Upper lobe of right lung (tissue), 1 donor: ENCODE data around the gene ABLIM3. TPM values are rescaled to one million over a fixed set of nuclear protein-coding genes. Genes with fewer than 3 reads are reported as not detected.

Source experiments
- ATAC-seq: fragments of 200-7000 bp; cut with Tn5 transposase; one replicate; pipeline ENCODE4 v1.9.1; 2020; ENCODE audit warnings: mild to moderate bottlenecking, moderate library complexity
- DNase-seq: peaks from one replicate; pipeline ENCODE4 v3.0.0-alpha.2; 2020
- H3K27ac ChIP-seq: fragments of 200-600 bp; one replicate; pipeline ENCODE4 v1.8.0; 2022
- H3K27me3 ChIP-seq: fragments of 200-600 bp; one replicate; pipeline ENCODE4 v1.8.0; 2022; ENCODE audit warnings: mild to moderate bottlenecking
- H3K36me3 ChIP-seq: fragments of 200-600 bp; one replicate; pipeline ENCODE4 v1.8.0; 2022
- H3K4me1 ChIP-seq: fragments of 200-600 bp; one replicate; pipeline ENCODE4 v1.8.0; 2022
- H3K4me3 ChIP-seq: fragments of 200-600 bp; one replicate; pipeline ENCODE4 v1.8.0; 2022; ENCODE audit warnings: mild to moderate bottlenecking
- H3K9me3 ChIP-seq: fragments of 200-600 bp; one replicate; pipeline ENCODE4 v1.8.0; 2022
- intact Hi-C: fragments of 100-400 bp; cut with DNase I; formaldehyde crosslinking; loops from one replicate; pipeline ENCODE4 v1.11.0; 2022
- total RNA-seq: library from RNA; stranded (reverse); fragmentation: NEBNext Ultra II Directional; extraction: Animal tissue kit (Norgen Biotek cat#: 25700); gene quantifications from one replicate; pipeline ENCODE4 v1.2.1, GENCODE V29; 2021
- TF ChIP-seq, protein P1 (sequence below): fragments of 200-600 bp; IDR thresholded peaks from one replicate; pipeline ENCODE4 v1.8.0; 2022; ENCODE audit warnings: antibody characterized with exemption
- donor health status: DM: no; HTN: yes; CAD: no; lungs with severe emphysema.

Gene ABLIM3
- total RNA-seq, 1 donor from 2014 or later = 31.9 TPM

DNA sequence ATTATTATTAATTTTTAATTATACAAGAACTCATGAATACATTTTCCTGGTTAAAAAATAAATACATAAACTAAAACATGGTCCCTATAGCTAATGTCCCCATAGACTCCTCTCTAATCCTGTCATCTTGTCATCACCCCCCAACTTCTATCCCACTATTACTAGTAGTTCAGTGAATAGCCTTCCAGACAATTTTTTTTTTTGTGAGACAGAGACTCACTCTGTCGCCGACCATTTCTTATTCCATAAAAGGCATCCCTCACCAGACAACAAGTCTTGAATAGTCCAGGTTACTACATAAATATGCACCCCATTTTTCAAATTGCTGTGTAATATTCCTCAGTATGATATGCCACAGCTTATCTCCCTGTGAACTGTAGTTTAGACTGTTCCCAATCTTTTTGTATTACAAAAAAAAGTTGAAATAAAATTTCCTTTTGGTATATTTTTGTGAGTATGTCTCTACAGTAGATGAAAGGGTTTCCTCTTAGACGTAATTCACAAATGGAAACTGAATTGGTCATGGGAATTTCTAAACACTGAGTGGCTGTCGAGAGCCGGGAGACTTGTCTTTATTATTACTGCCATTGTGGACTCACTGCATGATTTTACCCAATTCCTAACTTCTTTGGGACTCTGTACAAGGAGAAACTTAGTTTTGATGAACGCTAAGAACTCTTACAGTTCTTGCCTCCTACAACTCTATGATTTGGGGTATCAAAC lies 6.4 kb upstream of the ABLIM3 start:
- Histone ChIP-seq H3K27me3 (no peaks in the 10 kb centered on the region), H3K4me3 (no peak overlapping the region), H3K4me1 (peaks cover 18% of the 10 kb centered on the region), H3K9me3 (no peaks in the 10 kb centered on the region), H3K36me3 (no peaks in the 10 kb centered on the region), H3K27ac (no peak overlapping the region)
- DNase-seq (no peak), ATAC-seq (no peak)
- intact Hi-C loops = no loop called here
- TF ChIP-seq, protein P1, sequence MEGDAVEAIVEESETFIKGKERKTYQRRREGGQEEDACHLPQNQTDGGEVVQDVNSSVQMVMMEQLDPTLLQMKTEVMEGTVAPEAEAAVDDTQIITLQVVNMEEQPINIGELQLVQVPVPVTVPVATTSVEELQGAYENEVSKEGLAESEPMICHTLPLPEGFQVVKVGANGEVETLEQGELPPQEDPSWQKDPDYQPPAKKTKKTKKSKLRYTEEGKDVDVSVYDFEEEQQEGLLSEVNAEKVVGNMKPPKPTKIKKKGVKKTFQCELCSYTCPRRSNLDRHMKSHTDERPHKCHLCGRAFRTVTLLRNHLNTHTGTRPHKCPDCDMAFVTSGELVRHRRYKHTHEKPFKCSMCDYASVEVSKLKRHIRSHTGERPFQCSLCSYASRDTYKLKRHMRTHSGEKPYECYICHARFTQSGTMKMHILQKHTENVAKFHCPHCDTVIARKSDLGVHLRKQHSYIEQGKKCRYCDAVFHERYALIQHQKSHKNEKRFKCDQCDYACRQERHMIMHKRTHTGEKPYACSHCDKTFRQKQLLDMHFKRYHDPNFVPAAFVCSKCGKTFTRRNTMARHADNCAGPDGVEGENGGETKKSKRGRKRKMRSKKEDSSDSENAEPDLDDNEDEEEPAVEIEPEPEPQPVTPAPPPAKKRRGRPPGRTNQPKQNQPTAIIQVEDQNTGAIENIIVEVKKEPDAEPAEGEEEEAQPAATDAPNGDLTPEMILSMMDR = no peak

DNA sequence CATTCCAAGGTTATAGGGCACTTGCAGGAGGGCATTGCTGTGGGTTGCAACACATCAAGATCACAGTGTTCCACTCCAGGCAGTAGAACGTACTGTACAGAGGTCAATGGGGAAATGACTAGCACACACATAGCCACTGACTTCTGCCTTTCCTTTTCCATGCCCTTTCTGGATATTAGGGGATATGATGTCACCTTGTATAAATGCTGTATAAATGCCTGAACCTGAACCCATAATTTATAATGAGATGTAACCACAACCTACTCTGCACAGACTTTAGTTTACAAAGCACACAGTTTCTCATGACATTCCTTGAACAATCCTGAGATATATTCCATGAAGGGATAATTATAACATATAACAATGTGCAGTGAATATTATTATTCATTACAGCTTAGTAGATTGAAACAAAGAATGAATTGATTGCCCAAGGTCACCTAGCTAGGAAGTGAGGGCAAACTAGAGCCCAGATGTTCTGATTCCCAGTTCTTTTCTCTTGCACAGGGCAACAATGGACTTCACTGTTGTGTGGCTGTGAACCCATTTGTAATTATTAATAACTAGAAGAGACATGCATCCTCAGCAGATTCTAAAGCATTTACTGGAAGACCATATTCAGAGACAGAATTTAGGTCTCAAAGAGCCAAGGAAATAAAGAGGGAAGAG lies 5.6 kb upstream of the ABLIM3 start:
- Histone ChIP-seq H3K4me3 (no peak overlapping the region), H3K27ac (no peak overlapping the region), H3K36me3 (no peaks in the 10 kb centered on the region), H3K4me1 (peaks cover 15% of the 10 kb centered on the region), H3K9me3 (no peaks in the 10 kb centered on the region), H3K27me3 (no peaks in the 10 kb centered on the region)
- DNase-seq (no peak), ATAC-seq (peak; percentile 79)
- intact Hi-C loops = no loop called here
- TF ChIP-seq, protein P1 = no peak

DNA sequence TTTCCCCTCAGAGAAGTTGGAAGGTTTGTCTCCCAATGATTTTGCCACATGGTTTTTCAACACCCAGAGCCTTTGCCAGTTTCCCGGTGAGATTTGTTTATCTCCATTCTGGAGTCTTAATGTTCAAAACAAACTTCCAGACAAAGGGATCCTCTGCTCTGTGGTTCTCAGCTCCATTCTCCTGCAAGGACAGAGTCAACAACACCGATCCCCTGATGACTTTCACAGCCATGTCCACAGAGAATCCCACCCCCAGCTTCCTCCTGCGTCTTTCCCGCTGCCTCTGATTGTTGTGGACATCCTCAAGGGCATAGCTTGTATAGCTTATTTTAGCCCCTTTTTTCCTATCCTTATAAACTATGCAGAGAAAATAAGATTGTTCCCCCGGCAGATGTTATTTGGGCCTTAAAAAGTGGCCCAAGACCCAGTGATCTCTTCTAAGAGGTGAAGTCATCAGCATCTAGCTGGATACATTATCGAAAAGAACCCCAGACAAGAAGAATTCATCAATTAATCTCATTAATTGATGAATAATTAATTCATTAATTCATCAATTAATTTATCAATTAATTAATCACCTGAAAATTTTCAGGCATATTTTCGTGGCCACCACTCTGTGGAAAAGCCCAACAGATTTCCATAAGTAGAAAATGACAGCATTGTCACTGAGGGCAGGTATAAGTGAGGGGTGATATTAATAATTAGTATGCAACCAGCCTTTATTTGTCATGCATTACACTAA lies 2.9 kb upstream of the ABLIM3 start:
- Histone ChIP-seq H3K27me3 (no peaks in the 10 kb centered on the region), H3K9me3 (no peaks in the 10 kb centered on the region), H3K27ac (no peak overlapping the region), H3K4me3 (no peak overlapping the region), H3K4me1 (peaks cover 22% of the 10 kb centered on the region), H3K36me3 (no peaks in the 10 kb centered on the region)
- intact Hi-C loops = no loop called here
- ATAC-seq = no peak
- DNase-seq = no peak
- TF ChIP-seq, protein P1 = no peak

DNA sequence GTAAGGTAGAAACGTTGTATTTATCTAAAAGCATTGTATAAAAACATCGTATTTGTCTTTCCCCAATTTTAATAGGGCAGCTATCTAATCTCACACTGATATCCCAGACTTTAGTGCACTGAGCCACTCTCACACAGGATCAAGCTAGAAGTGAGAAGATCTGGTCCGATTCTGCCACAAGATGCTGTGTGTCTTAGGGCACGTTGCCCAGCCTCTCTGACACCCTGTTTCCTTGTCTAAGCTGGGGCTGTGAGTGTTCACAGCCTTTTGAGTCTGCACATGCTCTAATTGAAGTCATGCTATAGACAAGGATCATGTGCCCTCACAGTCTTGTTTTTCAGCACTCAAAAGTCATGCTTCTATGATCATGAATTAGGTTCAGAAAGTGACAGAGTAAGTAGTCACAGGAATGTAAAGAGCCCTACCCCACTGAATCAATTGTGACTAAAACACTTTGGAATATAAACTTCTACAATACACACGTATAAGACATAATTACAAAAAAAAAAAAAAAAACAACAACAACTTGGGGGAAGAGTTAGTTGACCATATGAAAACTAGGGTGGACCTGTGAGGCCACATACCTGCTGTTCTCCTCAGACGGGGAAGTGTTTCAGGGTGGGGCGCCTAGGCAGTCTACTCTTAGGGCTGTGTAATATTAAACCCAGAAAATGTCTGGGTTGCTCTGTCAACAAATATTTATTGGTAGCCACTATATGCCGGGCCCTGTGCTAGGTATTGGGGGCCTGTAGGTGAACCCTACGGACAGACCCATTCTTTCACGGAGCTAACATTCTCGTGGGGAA lies 893 bp upstream of the ABLIM3 start:
- ATAC-seq (no peak), DNase-seq (no peak)
- Histone ChIP-seq H3K9me3 (no peaks in the 10 kb centered on the region), H3K27me3 (no peaks in the 10 kb centered on the region), H3K4me1 (peaks cover 15% of the 10 kb centered on the region), H3K36me3 (no peaks in the 10 kb centered on the region), H3K27ac (no peak overlapping the region), H3K4me3 (no peak overlapping the region)
- TF ChIP-seq, protein P1 = no peak
- intact Hi-C loops = loop anchor here (10.0 kb wide), 1 partner anchor 94 kb away; no protein-coding TSS in a partner anchor
